Stimulated activated CD8-positive, alpha-beta memory T cell treated with anti-CD3 and anti-CD28 coated beads, Interleukin-7, amount 100 ng/mL, for 48 hours (primary cell): ENCODE results near the gene KDM2A.
"Not testable (repeated sequence)": the region's sequence is repeated elsewhere in the genome, so short reads cannot be mapped to it uniquely, and the experiment has no call there.

Experiments
- DNase-seq, 2 donors: peaks; one replicate each; pipeline ENCODE4 v3.0.0-alpha.2; 2020; ENCODE audit warnings: low read depth in 1 of 2; ENCODE audit errors: extremely low read depth in 1 of 2

KDM2A gene

DNA sequence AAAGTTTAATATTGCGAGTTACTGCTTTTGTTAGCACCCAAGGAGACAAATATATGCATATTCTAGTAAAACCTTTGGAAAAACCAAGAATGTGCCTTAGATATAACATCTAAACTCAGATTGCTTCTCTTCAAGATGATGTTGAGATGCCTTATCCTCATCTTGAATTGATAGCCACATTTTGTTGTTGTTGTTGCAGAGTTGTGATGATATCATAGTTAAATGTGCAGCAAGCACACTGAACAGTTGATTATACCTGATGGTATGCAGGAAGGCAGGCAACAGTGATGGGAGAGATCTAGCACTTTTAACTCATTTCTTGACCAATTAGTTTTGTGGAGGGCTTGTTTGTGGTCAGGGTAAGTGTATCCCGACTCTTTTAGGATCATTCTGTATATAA is 48.0 kb downstream of the KDM2A start:
- no peak for DNase-seq

DNA sequence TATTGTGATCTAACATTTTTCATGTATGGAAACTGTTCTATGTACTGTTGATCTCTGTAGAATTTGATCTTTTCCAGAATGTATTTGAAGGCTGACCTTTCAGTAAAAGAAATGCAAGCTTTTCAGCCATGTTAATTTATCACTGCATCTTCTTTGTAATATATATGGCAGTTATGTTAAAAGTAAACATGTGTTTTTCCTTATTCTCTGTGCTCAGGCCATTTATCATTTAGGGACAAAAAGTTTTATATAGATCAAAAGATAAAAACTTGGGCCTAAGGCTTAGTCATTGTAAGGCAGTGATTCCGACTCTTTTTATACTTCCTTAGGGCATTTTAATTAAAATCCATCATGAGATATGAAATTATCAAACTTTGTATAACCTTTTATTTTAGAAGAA is 48.7 kb downstream of the KDM2A start:
- no peak for DNase-seq

DNA sequence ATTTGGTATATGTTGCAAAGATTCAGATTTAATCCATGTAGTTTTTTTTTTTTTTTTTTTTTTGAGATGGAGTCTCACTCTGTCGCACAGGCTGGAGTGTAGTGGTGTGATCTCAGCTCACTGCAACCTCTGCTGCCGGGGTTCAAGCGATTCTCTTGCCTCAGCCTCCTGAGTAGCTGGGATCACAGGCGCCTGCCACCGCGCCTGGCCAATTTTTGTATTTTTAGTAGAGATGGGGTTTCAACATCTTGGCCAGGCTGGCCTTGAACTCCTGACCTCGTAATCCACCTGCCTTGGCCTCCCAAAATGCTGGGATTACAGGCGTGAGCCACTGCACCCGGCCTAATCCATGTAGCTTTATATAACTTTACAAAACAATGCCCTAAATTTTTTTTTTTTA is 49.8 kb downstream of the KDM2A start:
- DNase-seq: not testable (repeated sequence)

DNA sequence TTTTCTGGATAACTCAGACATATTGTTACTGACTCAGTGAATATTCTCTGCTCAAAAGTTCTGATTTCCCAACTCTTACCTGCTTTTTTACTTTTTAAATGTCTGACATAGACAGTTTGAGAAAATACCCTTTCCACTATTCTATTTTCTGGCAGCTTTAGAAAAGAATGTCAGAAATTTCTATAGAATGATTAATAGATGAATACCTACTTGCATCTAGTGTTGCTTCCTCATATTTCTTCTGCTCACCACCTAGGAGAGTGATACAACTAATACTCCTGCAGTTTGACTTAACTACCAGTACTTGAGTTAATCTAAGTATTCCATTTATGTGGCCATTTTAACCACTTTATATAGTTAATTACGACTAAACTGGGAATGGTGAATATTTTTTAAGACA is 55.2 kb downstream of the KDM2A start:
- DNase-seq: no peak

GRCh38 chr11:67177399-67178281 is 58.6 kb downstream of the KDM2A start:
- DNase-seq: no peak

DNA sequence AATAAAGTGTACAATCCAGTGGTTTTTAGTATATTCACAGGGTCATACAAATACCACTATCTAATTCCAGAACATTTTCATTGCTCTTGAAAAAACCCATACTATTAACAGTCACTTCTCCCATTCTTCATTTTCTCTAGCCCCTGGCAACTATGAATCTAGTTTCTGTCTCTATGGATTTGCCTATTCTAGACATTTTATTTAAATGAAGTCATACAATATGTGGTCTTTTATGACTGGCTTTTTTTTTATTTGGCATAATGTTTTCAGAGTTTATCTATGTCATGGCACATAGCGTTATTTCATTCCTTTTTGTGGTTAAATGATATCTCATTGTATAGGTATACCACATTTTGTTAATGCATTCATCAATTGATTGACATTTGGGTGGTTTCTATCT is 59.4 kb downstream of the KDM2A start:
- DNase-seq: no peak

- no peak for DNase-seq
Measured at GRCh38 chr11:67178878-67179277, 59.8 kb downstream of the KDM2A start.

DNA sequence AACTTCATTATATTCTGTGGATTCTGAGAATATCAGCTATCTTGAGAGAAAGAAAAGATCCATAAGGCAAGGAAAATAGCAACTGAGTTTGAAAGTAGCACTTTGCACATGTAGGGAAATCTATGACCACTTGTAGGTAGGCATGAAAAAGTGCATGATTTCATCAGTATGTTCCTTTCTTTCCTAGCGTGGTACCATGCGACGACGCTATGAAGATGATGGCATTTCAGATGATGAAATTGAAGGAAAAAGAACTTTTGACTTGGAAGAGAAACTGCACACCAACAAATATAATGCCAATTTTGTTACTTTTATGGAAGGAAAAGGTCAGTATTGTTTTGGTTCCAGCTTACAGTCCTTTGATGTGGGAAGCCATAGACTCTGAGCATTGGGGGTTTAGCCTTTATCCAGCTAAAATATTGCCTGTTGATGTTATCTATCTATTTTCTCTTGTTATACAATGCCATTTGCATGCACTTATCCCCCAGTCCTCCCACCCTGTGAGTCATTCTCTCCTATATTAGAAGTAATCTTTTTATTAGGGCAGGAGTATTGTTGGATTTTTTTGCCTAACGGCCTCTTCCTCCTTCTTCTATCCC is 60.9 kb downstream of the KDM2A start:
- no peak for DNase-seq

- DNase-seq: no peak
Measured at GRCh38 chr11:67194096-67194495, 75.0 kb downstream of the KDM2A start.

DNA sequence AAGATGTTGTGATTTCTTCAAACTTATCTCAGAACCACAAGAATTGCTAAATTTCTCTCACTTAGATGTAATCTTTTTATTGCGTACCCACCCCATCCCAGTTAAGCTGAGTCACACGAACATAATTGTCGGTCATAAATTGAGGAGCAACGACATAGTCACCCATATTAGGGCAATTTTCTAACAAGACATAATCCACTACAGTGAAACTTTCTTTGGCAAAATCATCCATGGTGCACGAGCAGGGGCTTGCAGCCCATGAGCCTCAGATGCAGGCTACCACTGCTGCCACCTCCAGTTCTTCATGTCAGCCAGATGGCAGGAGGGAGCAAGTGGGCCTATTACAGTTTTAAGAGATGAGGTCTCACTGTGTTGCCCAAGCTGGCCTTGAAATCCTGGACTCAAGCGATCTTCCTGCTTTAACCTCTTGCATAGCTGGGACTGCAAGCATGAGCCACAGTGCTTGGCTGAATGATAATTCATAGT is 77.0 kb downstream of the KDM2A start:
- DNase-seq: no peak

DNA sequence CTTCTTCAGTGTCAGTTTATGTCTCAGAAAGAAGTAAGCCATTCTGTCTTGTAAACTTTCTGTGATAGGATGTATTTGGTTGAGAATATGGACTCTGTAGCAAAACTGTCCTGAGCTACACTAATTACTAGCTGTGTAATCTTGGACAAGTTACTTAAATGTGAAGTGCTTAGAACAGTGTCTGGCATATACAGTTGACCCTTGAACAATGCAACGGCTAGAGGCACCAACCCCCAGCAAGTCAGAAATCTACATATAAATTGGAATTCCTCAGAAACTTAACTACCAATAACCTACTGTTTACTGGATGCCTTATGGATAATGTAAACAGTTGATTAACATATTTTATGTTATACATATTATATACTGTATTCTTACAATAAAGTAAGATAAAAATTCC is 78.5 kb downstream of the KDM2A start:
- DNase-seq: no peak

DNA sequence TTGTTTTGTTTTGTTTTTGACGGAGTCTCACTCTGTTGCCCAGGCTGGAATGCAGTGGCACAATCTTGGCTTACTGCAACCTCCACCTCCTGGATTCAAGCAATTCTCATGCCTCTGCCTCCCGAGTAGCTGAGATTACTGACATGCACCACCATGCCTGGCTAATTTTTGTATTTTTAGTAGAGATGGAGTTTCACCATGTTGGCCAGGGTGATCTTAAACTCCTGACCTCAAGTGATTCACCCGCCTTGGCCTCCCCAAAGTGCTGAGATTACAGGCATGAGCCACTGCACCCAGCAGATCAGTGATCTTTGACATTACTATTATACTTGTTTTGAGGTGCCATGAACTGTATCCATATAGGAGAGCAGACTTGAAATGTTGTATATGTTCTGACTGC is 79.7 kb downstream of the KDM2A start:
- DNase-seq: not testable (repeated sequence)

GRCh38 chr11:67199751-67200150 is 80.7 kb downstream of the KDM2A start:
- no peak for DNase-seq

GRCh38 chr11:67202028-67202427 is 83.0 kb downstream of the KDM2A start:
- DNase-seq: no peak

DNA sequence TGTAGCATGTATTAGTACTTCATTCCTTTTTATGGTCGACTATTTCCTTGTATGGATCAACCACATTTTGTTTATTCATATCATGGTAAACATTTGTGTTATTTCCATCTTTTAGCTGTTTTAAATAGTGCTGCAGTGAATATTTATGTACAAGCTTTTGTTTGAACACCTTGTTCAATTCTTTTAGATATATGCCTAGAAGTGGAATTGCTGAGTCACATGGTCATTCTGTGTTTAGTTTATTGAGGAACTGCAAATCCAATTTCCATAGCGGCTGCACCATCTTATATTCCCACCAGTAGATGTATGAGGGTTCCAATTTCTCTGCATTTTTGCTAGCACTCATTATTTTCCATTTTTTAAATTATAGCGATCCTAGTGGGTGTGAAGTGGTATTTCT is 85.8 kb downstream of the KDM2A start:
- no peak for DNase-seq

DNA sequence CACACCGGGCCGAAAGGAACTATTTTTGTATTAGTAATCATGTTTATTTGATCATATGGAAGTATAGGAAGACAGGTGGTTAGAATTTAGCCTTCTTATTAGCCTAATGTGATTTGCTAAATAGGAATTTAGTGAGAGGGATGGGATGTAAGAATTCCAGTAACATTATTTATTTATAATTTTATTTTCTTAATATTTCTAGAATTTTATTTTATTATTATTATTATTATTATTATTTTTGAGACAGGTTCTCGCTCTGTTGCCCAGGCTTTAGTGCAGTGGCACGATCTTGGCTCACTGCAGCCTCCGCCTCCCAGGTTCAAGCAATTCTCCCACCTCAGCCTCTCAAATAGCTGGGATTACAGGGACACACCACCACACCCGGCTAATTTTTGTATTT is 90.2 kb downstream of the KDM2A start:
- not testable (repeated sequence) for DNase-seq

- DNase-seq: no peak
Measured at GRCh38 chr11:67211656-67212436, 92.8 kb downstream of the KDM2A start.

DNA sequence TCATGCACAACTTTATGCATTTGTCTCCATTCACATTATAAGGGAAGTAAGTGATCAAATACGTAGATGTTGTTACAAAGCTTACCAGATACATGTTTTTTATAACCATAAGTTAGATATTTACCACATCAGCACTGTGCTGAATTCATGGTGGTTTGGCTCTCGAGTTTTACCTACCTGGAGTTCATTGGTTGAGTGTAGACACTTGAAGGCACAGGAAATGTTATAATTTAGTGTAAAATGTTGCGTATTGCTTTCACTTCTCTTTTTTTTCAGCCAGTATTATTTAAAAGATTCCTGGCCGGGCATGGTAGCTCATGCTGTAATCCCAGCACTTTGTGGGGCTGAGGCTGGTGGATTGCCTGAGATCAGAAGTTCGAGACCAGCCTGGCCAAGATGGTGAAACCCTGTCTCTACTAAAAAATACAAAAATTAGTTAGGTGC is 94.1 kb downstream of the KDM2A start:
- DNase-seq: no peak

- no peak for DNase-seq
Measured at GRCh38 chr11:67227726-67228125, 108.7 kb downstream of the KDM2A start.

DNA sequence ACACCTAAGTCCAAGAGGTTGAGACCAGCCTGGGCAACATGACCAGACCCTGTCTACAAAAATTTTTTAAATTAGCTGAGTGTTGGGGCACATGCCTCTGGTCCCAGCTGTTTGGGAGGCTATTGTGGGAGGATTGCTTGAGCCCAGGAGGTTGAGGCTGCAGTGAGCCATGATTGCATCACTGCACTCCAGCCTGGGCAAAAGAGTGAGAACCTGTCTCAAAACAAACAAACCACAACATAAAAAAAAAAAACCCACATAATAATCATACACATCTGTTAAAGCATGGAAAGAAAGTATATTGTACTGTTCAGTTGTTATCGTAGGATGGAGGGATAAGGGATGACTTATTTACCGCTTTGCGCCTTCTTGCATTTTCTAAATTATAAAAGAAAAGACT is 111.3 kb downstream of the KDM2A start:
- no peak for DNase-seq

- no peak for DNase-seq
Measured at GRCh38 chr11:67230886-67231285, 111.8 kb downstream of the KDM2A start.
